ENCODE results near the gene ZNF479.

DNA sequence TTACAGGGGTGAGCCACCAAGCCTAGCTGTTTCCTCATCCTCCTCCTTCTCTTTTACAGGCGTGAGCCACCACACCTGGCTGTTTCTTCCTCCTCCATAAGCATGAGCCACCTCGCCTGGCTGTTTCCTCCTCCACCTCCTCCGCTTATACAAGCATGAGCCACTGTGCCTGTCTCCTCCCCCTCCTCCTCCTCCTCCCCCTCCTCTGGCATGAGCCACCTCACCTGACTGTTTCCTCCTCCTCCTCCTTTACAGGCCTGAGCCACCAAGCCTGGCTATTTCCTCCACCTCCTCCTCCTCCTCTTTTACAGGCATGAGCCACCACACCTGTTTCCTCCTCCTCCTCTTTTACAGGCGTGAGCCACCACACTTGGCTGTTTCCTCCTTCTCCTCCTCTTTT, 49.8 kb upstream of the ZNF479 start:
- TF ChIP-seq, protein P1, sequence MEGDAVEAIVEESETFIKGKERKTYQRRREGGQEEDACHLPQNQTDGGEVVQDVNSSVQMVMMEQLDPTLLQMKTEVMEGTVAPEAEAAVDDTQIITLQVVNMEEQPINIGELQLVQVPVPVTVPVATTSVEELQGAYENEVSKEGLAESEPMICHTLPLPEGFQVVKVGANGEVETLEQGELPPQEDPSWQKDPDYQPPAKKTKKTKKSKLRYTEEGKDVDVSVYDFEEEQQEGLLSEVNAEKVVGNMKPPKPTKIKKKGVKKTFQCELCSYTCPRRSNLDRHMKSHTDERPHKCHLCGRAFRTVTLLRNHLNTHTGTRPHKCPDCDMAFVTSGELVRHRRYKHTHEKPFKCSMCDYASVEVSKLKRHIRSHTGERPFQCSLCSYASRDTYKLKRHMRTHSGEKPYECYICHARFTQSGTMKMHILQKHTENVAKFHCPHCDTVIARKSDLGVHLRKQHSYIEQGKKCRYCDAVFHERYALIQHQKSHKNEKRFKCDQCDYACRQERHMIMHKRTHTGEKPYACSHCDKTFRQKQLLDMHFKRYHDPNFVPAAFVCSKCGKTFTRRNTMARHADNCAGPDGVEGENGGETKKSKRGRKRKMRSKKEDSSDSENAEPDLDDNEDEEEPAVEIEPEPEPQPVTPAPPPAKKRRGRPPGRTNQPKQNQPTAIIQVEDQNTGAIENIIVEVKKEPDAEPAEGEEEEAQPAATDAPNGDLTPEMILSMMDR (IDR thresholded peaks at IDR 0.05; ENCODE audit: low read depth, low read length): no peak
- TF ChIP-seq, protein P2, sequence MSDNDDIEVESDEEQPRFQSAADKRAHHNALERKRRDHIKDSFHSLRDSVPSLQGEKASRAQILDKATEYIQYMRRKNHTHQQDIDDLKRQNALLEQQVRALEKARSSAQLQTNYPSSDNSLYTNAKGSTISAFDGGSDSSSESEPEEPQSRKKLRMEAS (IDR thresholded peaks at IDR 0.05; ENCODE audit: low read depth, low read length): no peak
- no peak for TF ChIP-seq POLR2A (IDR thresholded peaks at IDR 0.05; ENCODE audit: extremely low read depth, insufficient read length)
- TF ChIP-seq MYC (IDR thresholded peaks at IDR 0.05; ENCODE audit: low read depth, low read length): no peak
